Measurements from ENCODE around the gene CPA2.

The CPA2 gene

GRCh38 chr7:130303551-130303950 lies 36.9 kb downstream of the CPA2 start:
- TF ChIP-seq CTCF (IDR thresholded peaks at IDR 0.05), result no peak
- no peaks in the 10 kb centered on the region for H3K36me3 ChIP-seq
- no peak overlapping the region for H3K4me3 ChIP-seq (ENCODE audit: low read depth in 1 of 2, low read length in 1 of 2)
- no peak overlapping the region for H3K27ac ChIP-seq
- no peaks in the 10 kb centered on the region for H3K27me3 ChIP-seq
- H3K9me3 ChIP-seq, result no peaks in the 10 kb centered on the region
- no peaks in the 10 kb centered on the region for H3K4me1 ChIP-seq (ENCODE audit: control insufficient read depth in 1 of 2, insufficient read depth in 1 of 2, low read depth in 1 of 2, low read length in 1 of 2)

- Histone ChIP-seq H3K27ac (no peak overlapping the region), H3K9me3 (no peaks in the 10 kb centered on the region), H3K27me3 (no peaks in the 10 kb centered on the region), H3K4me3 (ENCODE audit: low read depth in 1 of 2, low read length in 1 of 2) (no peak overlapping the region), H3K4me1 (ENCODE audit: control insufficient read depth in 1 of 2, insufficient read depth in 1 of 2, low read depth in 1 of 2, low read length in 1 of 2) (no peaks in the 10 kb centered on the region), H3K36me3 (no peaks in the 10 kb centered on the region)
- TF ChIP-seq CTCF (IDR thresholded peaks at IDR 0.05), result no peak
Observed at GRCh38 chr7:130303982-130304381, 37.3 kb downstream of the CPA2 start.

GRCh38 chr7:130304878-130305277 lies 38.2 kb downstream of the CPA2 start:
- no peaks in the 10 kb centered on the region for H3K36me3 ChIP-seq
- no peak overlapping the region for H3K4me3 ChIP-seq (ENCODE audit: low read depth in 1 of 2, low read length in 1 of 2)
- H3K4me1 ChIP-seq (ENCODE audit: control insufficient read depth in 1 of 2, insufficient read depth in 1 of 2, low read depth in 1 of 2, low read length in 1 of 2), result no peaks in the 10 kb centered on the region
- TF ChIP-seq CTCF (IDR thresholded peaks at IDR 0.05), result no peak
- H3K9me3 ChIP-seq, result no peaks in the 10 kb centered on the region
- no peak overlapping the region for H3K27ac ChIP-seq
- no peaks in the 10 kb centered on the region for H3K27me3 ChIP-seq

GRCh38 chr7:130305433-130306042 lies 38.9 kb downstream of the CPA2 start:
- TF ChIP-seq CTCF (IDR thresholded peaks at IDR 0.05), result no peak
- no peaks in the 10 kb centered on the region for H3K36me3 ChIP-seq
- H3K27ac ChIP-seq, result no peak overlapping the region
- H3K4me3 ChIP-seq (ENCODE audit: low read depth in 1 of 2, low read length in 1 of 2), result no peak overlapping the region
- H3K4me1 ChIP-seq (ENCODE audit: control insufficient read depth in 1 of 2, insufficient read depth in 1 of 2, low read depth in 1 of 2, low read length in 1 of 2), result no peaks in the 10 kb centered on the region
- no peaks in the 10 kb centered on the region for H3K27me3 ChIP-seq
- H3K9me3 ChIP-seq, result no peaks in the 10 kb centered on the region

GRCh38 chr7:130309986-130310385 lies 43.3 kb downstream of the CPA2 start:
- H3K27me3 ChIP-seq, result no peaks in the 10 kb centered on the region
- H3K4me3 ChIP-seq (ENCODE audit: low read depth in 1 of 2, low read length in 1 of 2), result no peak overlapping the region
- no peaks in the 10 kb centered on the region for H3K36me3 ChIP-seq
- no peak overlapping the region for H3K27ac ChIP-seq
- no peaks in the 10 kb centered on the region for H3K9me3 ChIP-seq
- no peak for TF ChIP-seq CTCF (IDR thresholded peaks at IDR 0.05)
- no peaks in the 10 kb centered on the region for H3K4me1 ChIP-seq (ENCODE audit: control insufficient read depth in 1 of 2, insufficient read depth in 1 of 2, low read depth in 1 of 2, low read length in 1 of 2)

- no peak overlapping the region for H3K4me3 ChIP-seq (ENCODE audit: low read depth in 1 of 2, low read length in 1 of 2)
- H3K4me1 ChIP-seq (ENCODE audit: control insufficient read depth in 1 of 2, insufficient read depth in 1 of 2, low read depth in 1 of 2, low read length in 1 of 2), result no peaks in the 10 kb centered on the region
- H3K27me3 ChIP-seq, result no peaks in the 10 kb centered on the region
- H3K36me3 ChIP-seq, result no peaks in the 10 kb centered on the region
- TF ChIP-seq CTCF (IDR thresholded peaks at IDR 0.05), result no peak
- no peaks in the 10 kb centered on the region for H3K9me3 ChIP-seq
- H3K27ac ChIP-seq, result no peak overlapping the region
Observed at GRCh38 chr7:130314305-130314704, 47.6 kb downstream of the CPA2 start.

Data from neutrophil (primary cell).